H1 (cell line): ENCODE results near the gene DKK3. TPM values are rescaled to one million over a fixed set of nuclear protein-coding genes. Genes with fewer than 3 reads are reported as not detected.

ENCODE experiments used
- CTCF ChIA-PET: fragments of 300-600 bp; sonication (Branson Sonifier 250); formaldehyde crosslinking; loops from one replicate; lab custom pipeline; 2021; ENCODE audit not compliant: partially characterized antibody; lab: Charles Lee
- POLR2A ChIA-PET: fragments of 300-600 bp; sonication (Branson Sonifier 250); formaldehyde crosslinking; loops from one replicate; lab custom pipeline; 2021; ENCODE audit warnings: inconsistent platforms; ENCODE audit not compliant: partially characterized antibody; lab: Charles Lee
- DNase-seq, 2 experiments: peaks; one replicate each; pipeline versions ENCODE4 v3.0.0 to v3.0.0-alpha.2; 2010 to 2022; ENCODE audit warnings: low spot score in 2 of 2, low read depth in 1 of 2, mixed read lengths in 1 of 2
- FAIRE-seq: peaks from 2 replicates; lab custom pipeline; 2011; peaks lifted over from hg19 to GRCh38; lab: Jason Lieb, UNC
- H2AFZ ChIP-seq: 2 replicates; pipeline ENCODE4 v1.8.1; 2012; ENCODE audit warnings: low read length, inconsistent platforms
- H2AK5ac ChIP-seq: 2 replicates; pipeline ENCODE4 v1.6.1; 2013; ENCODE audit warnings: low read depth, low read length
- H2BK120ac ChIP-seq: replicated peaks from 2 replicates; pipeline ENCODE3; 2013; ENCODE audit warnings: low read depth, low read length, inconsistent platforms
- H2BK12ac ChIP-seq: 2 replicates; pipeline ENCODE4 v1.6.1; 2013; ENCODE audit warnings: low read depth, low read length
- H2BK15ac ChIP-seq: 2 replicates; pipeline ENCODE4 v1.6.1; 2013; ENCODE audit warnings: low read length
- H2BK20ac ChIP-seq: 2 replicates; pipeline ENCODE4 v1.6.1; 2013; ENCODE audit warnings: low read length
- H2BK5ac ChIP-seq: 2 replicates; pipeline ENCODE4 v1.6.1; 2013; ENCODE audit warnings: low read depth, low read length
- H3K14ac ChIP-seq: 2 replicates; pipeline ENCODE4 v1.6.1; 2013; ENCODE audit warnings: inconsistent platforms; ENCODE audit not compliant: insufficient read length
- H3K18ac ChIP-seq: 2 replicates; pipeline ENCODE4 v1.6.1; 2013; ENCODE audit warnings: low read length; ENCODE audit errors: extremely low read depth
- H3K23ac ChIP-seq: 2 replicates; pipeline ENCODE4 v1.6.1; 2013; ENCODE audit warnings: inconsistent platforms; ENCODE audit not compliant: insufficient read length
- H3K23me2 ChIP-seq: 2 replicates; pipeline ENCODE4 v1.6.1; 2013; ENCODE audit warnings: low read depth, low read length
- H3K27ac ChIP-seq: 2 replicates; pipeline ENCODE4 v1.6.1; 2011; ENCODE audit warnings: low read depth, low read length, inconsistent platforms
- H3K27me3 ChIP-seq, 4 experiments: replicated peaks in 1 of 4; 1 replicate in 1 of 4; 2 replicates in 3 of 4; pipeline versions ENCODE4 v1.6.1 to v1.8.1; 2011 to 2013; ENCODE audit warnings: low read length in 3 of 4, mild to moderate bottlenecking in 3 of 4, inconsistent platforms in 2 of 4, mixed read lengths in 2 of 4, moderate library complexity in 1 of 4; ENCODE audit not compliant: control insufficient read depth in 3 of 4, insufficient read depth in 3 of 4; ENCODE audit errors: extremely low read depth in 1 of 4
- H3K36me3 ChIP-seq, 4 experiments: 2 replicates each; pipeline versions ENCODE4 v1.6.1 to v1.8.1; 2011 to 2013; ENCODE audit warnings: mild to moderate bottlenecking in 4 of 4, low read length in 3 of 4, moderate library complexity in 2 of 4, control low read depth in 1 of 4, inconsistent platforms in 1 of 4; ENCODE audit not compliant: insufficient read depth in 4 of 4, control insufficient read depth in 2 of 4
- H3K4ac ChIP-seq: replicated peaks from 2 replicates; pipeline ENCODE3; 2013; ENCODE audit warnings: low read length, low read depth, mixed read lengths, inconsistent platforms; ENCODE audit not compliant: insufficient read length
- H3K4me1 ChIP-seq, 4 experiments: replicated peaks in 1 of 4; 1 replicate in 1 of 4; 2 replicates in 3 of 4; pipeline versions ENCODE4 v1.6.1 to v1.8.1; 2011 to 2013; ENCODE audit warnings: low read length in 3 of 4, inconsistent platforms in 2 of 4, mixed read lengths in 1 of 4; ENCODE audit not compliant: insufficient read depth in 4 of 4, control insufficient read depth in 3 of 4
- H3K4me2 ChIP-seq, 2 experiments: 2 replicates each; pipeline versions ENCODE4 v1.6.1 to v1.8.1; 2011 to 2013; ENCODE audit warnings: low read depth in 2 of 2, low read length in 2 of 2, control low read depth in 1 of 2, inconsistent platforms in 1 of 2, mild to moderate bottlenecking in 1 of 2; ENCODE audit not compliant: insufficient read depth in 1 of 2
- H3K4me3 ChIP-seq, 4 experiments: fragments of 200-600, 300-600 bp in 1 of 4; sonication (generic), shearing (Covaris generic), sonication (Bioruptor Twin) in 1 of 4; 2 replicates each; pipeline versions ENCODE4 v1.5.1 to v1.8.1; 2011 to 2016; ENCODE audit warnings: low read length in 4 of 4, low read depth in 3 of 4, control low read depth in 2 of 4, inconsistent platforms in 2 of 4, mild to moderate bottlenecking in 2 of 4, mixed read lengths in 1 of 4, moderate library complexity in 1 of 4; ENCODE audit not compliant: insufficient read depth in 2 of 4; ENCODE audit errors: extremely low read depth in 1 of 4
- H3K56ac ChIP-seq: replicated peaks from 2 replicates; pipeline ENCODE3; 2013; ENCODE audit warnings: low read depth, mild to moderate bottlenecking, mixed read lengths, low read length, inconsistent platforms; ENCODE audit not compliant: insufficient read length
- H3K79me1 ChIP-seq: 2 replicates; pipeline ENCODE4 v1.6.1; 2013; ENCODE audit warnings: low read depth, low read length, control low read depth
- H3K79me2 ChIP-seq, 2 experiments: 2 replicates each; pipeline versions ENCODE4 v1.6.1 to v1.8.1; 2012 to 2013; ENCODE audit warnings: low read length in 2 of 2, mild to moderate bottlenecking in 2 of 2, inconsistent platforms in 1 of 2; ENCODE audit not compliant: insufficient read depth in 2 of 2, control insufficient read depth in 1 of 2
- H3K9ac ChIP-seq, 4 experiments: replicated peaks in 1 of 4; 1 replicate in 1 of 4; 2 replicates in 3 of 4; pipeline versions ENCODE4 v1.6.1 to v1.8.1; 2011 to 2013; ENCODE audit warnings: low read depth in 3 of 4, low read length in 3 of 4, control low read depth in 2 of 4, mild to moderate bottlenecking in 2 of 4, moderate library complexity in 2 of 4, inconsistent platforms in 1 of 4; ENCODE audit errors: extremely low read depth in 1 of 4
- H3K9me3 ChIP-seq, 2 experiments: 2 replicates each; pipeline versions ENCODE4 v1.6.1 to v1.8.1; 2012 to 2013; ENCODE audit warnings: mild to moderate bottlenecking in 2 of 2, moderate library complexity in 2 of 2, control low read depth in 1 of 2, inconsistent platforms in 1 of 2, low read depth in 1 of 2, low read length in 1 of 2, mixed read lengths in 1 of 2; ENCODE audit not compliant: insufficient read depth in 2 of 2
- H4K20me1 ChIP-seq, 2 experiments: replicated peaks in 1 of 2; 2 replicates each; pipeline versions ENCODE3 to v1.8.1; 2011 to 2013; ENCODE audit warnings: inconsistent platforms in 2 of 2, low read length in 2 of 2, mild to moderate bottlenecking in 1 of 2; ENCODE audit not compliant: insufficient read depth in 2 of 2, control insufficient read depth in 1 of 2
- H4K5ac ChIP-seq: 2 replicates; pipeline ENCODE4 v1.6.1; 2013; ENCODE audit warnings: low read length, low read depth, mixed read lengths, inconsistent platforms; ENCODE audit not compliant: insufficient read length
- H4K8ac ChIP-seq: 2 replicates; pipeline ENCODE4 v1.8.0; 2013; ENCODE audit warnings: mild to moderate bottlenecking, moderate library complexity, low read length, inconsistent platforms; ENCODE audit not compliant: insufficient read depth; ENCODE audit errors: extremely low read depth
- H4K91ac ChIP-seq: replicated peaks from 2 replicates; pipeline ENCODE3; 2013; ENCODE audit warnings: low read length, mixed read lengths, inconsistent platforms; ENCODE audit not compliant: insufficient read length
- SIN3A ChIP-seq, 2 experiments: IDR thresholded peaks in 1 of 2; conservative IDR thresholded peaks in 1 of 2; 2 replicates each; pipeline ENCODE4 v1.6.1; 2011 to 2012; ENCODE audit warnings: low read length in 2 of 2, improper control_type of control experiment in 1 of 2, low read depth in 1 of 2, mild to moderate bottlenecking in 1 of 2
- USF2 ChIP-seq: IDR thresholded peaks from 2 replicates; pipeline ENCODE4 v1.6.1; 2011; ENCODE audit warnings: low read length, improper control_type of control experiment
- WGBS, 2 experiments: shearing (Covaris generic) in 1 of 2; methylation state at CpG; one replicate each; pipeline versions ENCODE4 v1.1.6 to v1.1.7; 2013 to 2015; ENCODE audit warnings: low lambda C conversion rate in 2 of 2, mixed read lengths in 2 of 2, inconsistent platforms in 1 of 2, low coverage in 1 of 2, missing lambda C conversion rate in 1 of 2; ENCODE audit not compliant: insufficient replicate concordance in 2 of 2, insufficient coverage in 1 of 2, insufficient read length in 1 of 2; ENCODE audit errors: extremely low coverage in 1 of 2, missing lambda C conversion rate in 1 of 2; 5-methylcytosine and 5-hydroxymethylcytosine counted together
- polyA plus RNA-seq, 7 experiments: library from polyadenylated mRNA; depleted of rRNA in 3 of 7; stranded (reverse) in 5 of 7; unstranded in 2 of 7; fragments of >200 nt in 5 of 7; fragments of 200-250 nt in 2 of 7; gene quantifications; 1 replicate in 5 of 7; 2 replicates in 1 of 7; 4 replicates in 1 of 7; pipeline versions ENCODE4 v1.2.1 to v1.2.3, GENCODE V29; 2011 to 2013; ENCODE audit warnings: missing spikeins in 2 of 7, mixed read lengths in 2 of 7
- total RNA-seq: library from RNA; stranded (reverse); fragmentation: NEBNext Ultra II Directional; extraction: Animal tissue kit (Norgen Biotek cat#: 25700); gene quantifications from 2 replicates; pipeline ENCODE4 v1.2.1, GENCODE V29; 2021

Gene DKK3
- total and polyA plus RNA-seq, 2 of the 8 experiments (the other 6 are each of a cell fraction or from before 2014, with no cell fraction given), result 30.0 to 40.1 TPM

DNA sequence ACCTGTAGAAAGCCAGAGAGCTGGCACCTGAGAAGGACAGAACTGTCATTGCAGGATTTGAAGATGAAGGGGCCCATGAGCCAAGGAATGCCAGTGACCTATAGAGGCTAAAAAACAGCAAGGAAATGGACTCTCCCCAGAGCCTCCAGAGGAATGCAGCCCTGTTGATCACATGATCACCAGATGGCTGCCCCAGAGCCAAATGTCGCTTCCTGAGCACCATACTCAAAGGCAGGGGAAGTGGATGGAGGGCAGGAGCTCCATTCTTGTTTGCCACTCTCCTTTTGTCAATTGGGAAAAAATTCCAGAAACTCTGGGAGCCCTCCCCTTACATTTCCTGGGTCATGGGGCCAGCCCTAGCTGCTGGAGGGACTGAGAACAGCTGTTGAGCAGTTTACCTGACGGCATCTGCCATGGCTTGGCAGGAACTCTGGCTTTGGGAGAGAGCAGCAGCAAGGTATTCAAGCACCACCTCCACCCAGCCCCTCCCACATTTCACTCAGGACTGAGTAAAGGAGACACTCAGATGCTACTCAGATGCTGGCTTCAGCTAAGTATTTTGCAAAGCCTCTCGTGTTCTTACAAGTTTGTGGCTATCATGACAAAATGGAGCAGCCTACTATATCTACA lies 46.9 kb downstream of the DKK3 start:
- FAIRE-seq (no peak), DNase-seq (peak in 1 of 2 experiments; percentile 43)
- Histone ChIP-seq H4K91ac (no peak overlapping the region), H3K4me1 (no peaks in the 10 kb centered on the region), H3K23me2 (no peaks in the 10 kb centered on the region), H3K23ac (no peak overlapping the region), H3K56ac (no peak overlapping the region), H3K79me2 (no peaks in the 10 kb centered on the region), H3K4me2 (no peak overlapping the region), H2AK5ac (no peak overlapping the region), H2BK5ac (no peak overlapping the region), H4K20me1 (peaks cover 0 to 2% of the 10 kb centered on the region in 2 experiments), H3K36me3 (peaks cover 0 to 7% (median under 1%) of the 10 kb centered on the region in 4 experiments; a peak in 5 of 8 replicates), H3K27me3 (no peaks in the 10 kb centered on the region), H4K8ac (no peak overlapping the region), H4K5ac (no peak overlapping the region), H2BK12ac (no peak overlapping the region), H3K9me3 (no peaks in the 10 kb centered on the region), H3K79me1 (no peaks in the 10 kb centered on the region), H3K4ac (no peak overlapping the region), H3K9ac (no peak overlapping the region), H2BK120ac (no peak overlapping the region), H2BK20ac (no peak overlapping the region), H3K27ac (no peak overlapping the region), H2AFZ (no peak overlapping the region), H3K18ac (peak overlapping the region; percentile 32; the same call in 1 of the 2 replicates), H3K14ac (no peak overlapping the region), H2BK15ac (no peak overlapping the region), H3K4me3 (no peak overlapping the region)
- CTCF ChIA-PET, result interaction anchor here (1.1 to 1.7 kb wide), 4 partner anchors 11 to 86 kb away, joined by 4 to 5 read pairs (median 4); no protein-coding TSS in a partner anchor
- POLR2A ChIA-PET, result interaction anchor here (0.7 to 0.9 kb wide), 2 partner anchors 15 to 308 kb away, joined by 3 read pairs; no protein-coding TSS in a partner anchor
- whole genome bisulfite sequencing, 2 experiments, result 100% methylated on average over 3 of the region's 3 CpGs; no CpG with 5 or more reads in 1 of the 2 experiments
- peak; percentile 70; the same call in 1 of the 2 replicates for TF ChIP-seq USF2
- TF ChIP-seq SIN3A (conservative IDR thresholded peaks at IDR 0.05 in 1 of 2, IDR thresholded peaks at IDR 0.05 in 1 of 2; ENCODE audit: low read depth in 1 of 2, low read length in 2 of 2), result no peak
